SK-N-SH treated with all-trans-retinoic acid at 6 μM for 48 hours (cell line): ENCODE results near the gene SH3YL1.

Experiments used
- ARNTL ChIP-seq: fragments of 450-650 bp; formaldehyde crosslinking; IDR thresholded peaks from 2 replicates; pipeline ENCODE4 v1.5.0; 2020; ENCODE audit warnings: low read depth, mild to moderate bottlenecking, moderate library complexity, borderline replicate concordance
- CSDC2 ChIP-seq: fragments of 250-450 bp; sonication (Bioruptor Pico); IDR thresholded peaks from 2 replicates; pipeline ENCODE4 v1.5.0; 2020; ENCODE audit warnings: mild to moderate bottlenecking, moderate library complexity
- GLIS3 ChIP-seq: fragments of 250-450 bp; sonication (Bioruptor Pico); IDR thresholded peaks from 2 replicates; pipeline ENCODE4 v1.5.0; 2020; ENCODE audit warnings: mild to moderate bottlenecking, moderate library complexity
- ZC3H10 ChIP-seq: fragments of 250-450 bp; sonication (Bioruptor Pico); IDR thresholded peaks from 2 replicates; pipeline ENCODE4 v1.5.1; 2021; ENCODE audit warnings: mild to moderate bottlenecking, moderate library complexity
- ZFP3 ChIP-seq: fragments of 250-450 bp; sonication (Bioruptor Pico); IDR thresholded peaks from 2 replicates; pipeline ENCODE4 v1.5.0; 2020; ENCODE audit warnings: mild to moderate bottlenecking, moderate library complexity
- ZNF70 ChIP-seq: fragments of 450-650 bp; formaldehyde crosslinking; IDR thresholded peaks from 2 replicates; pipeline ENCODE4 v1.5.0; 2020; ENCODE audit warnings: mild to moderate bottlenecking, moderate library complexity
- ZNF8 ChIP-seq: fragments of 450-650 bp; formaldehyde crosslinking; IDR thresholded peaks from 2 replicates; pipeline ENCODE4 v1.5.0; 2020; ENCODE audit warnings: mild to moderate bottlenecking, moderate library complexity
- TF ChIP-seq, protein P1 (sequence below): fragments of 250-450 bp; sonication (Bioruptor Pico); IDR thresholded peaks from 2 replicates; pipeline ENCODE4 v1.5.0; 2020; ENCODE audit warnings: mild to moderate bottlenecking, moderate library complexity
- TF ChIP-seq, protein P2 (sequence below): fragments of 250-450 bp; sonication (Bioruptor Pico); IDR thresholded peaks from 2 replicates; pipeline ENCODE4 v1.5.1; 2021; ENCODE audit warnings: mild to moderate bottlenecking, moderate library complexity

- TF ChIP-seq, protein P1, sequence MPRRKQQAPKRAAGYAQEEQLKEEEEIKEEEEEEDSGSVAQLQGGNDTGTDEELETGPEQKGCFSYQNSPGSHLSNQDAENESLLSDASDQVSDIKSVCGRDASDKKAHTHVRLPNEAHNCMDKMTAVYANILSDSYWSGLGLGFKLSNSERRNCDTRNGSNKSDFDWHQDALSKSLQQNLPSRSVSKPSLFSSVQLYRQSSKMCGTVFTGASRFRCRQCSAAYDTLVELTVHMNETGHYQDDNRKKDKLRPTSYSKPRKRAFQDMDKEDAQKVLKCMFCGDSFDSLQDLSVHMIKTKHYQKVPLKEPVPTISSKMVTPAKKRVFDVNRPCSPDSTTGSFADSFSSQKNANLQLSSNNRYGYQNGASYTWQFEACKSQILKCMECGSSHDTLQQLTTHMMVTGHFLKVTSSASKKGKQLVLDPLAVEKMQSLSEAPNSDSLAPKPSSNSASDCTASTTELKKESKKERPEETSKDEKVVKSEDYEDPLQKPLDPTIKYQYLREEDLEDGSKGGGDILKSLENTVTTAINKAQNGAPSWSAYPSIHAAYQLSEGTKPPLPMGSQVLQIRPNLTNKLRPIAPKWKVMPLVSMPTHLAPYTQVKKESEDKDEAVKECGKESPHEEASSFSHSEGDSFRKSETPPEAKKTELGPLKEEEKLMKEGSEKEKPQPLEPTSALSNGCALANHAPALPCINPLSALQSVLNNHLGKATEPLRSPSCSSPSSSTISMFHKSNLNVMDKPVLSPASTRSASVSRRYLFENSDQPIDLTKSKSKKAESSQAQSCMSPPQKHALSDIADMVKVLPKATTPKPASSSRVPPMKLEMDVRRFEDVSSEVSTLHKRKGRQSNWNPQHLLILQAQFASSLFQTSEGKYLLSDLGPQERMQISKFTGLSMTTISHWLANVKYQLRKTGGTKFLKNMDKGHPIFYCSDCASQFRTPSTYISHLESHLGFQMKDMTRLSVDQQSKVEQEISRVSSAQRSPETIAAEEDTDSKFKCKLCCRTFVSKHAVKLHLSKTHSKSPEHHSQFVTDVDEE (CRISPR knock-in tag), result no peak
- TF ChIP-seq ZFP3 (CRISPR knock-in tag) (no peak), ZNF8 (CRISPR knock-in tag) (no peak), ZC3H10 (no peak), CSDC2 (CRISPR knock-in tag) (no peak), ARNTL (CRISPR knock-in tag) (no peak), GLIS3 (no peak), ZNF70 (CRISPR knock-in tag) (no peak)
- TF ChIP-seq, protein P2, sequence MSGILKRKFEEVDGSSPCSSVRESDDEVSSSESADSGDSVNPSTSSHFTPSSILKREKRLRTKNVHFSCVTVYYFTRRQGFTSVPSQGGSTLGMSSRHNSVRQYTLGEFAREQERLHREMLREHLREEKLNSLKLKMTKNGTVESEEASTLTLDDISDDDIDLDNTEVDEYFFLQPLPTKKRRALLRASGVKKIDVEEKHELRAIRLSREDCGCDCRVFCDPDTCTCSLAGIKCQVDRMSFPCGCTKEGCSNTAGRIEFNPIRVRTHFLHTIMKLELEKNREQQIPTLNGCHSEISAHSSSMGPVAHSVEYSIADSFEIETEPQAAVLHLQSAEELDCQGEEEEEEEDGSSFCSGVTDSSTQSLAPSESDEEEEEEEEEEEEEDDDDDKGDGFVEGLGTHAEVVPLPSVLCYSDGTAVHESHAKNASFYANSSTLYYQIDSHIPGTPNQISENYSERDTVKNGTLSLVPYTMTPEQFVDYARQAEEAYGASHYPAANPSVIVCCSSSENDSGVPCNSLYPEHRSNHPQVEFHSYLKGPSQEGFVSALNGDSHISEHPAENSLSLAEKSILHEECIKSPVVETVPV (CRISPR knock-in tag), result no peak
Observed at GRCh38 chr2:281381-281780, 17.5 kb upstream of the SH3YL1 start.
